Stimulated activated CD8-positive, alpha-beta memory T cell treated with anti-CD3 and anti-CD28 coated beads, Interleukin-4, amount 100 ng/mL, for 4 hours (primary cell): ENCODE measurements around the gene APOL1.
"Not testable (repeated sequence)": the region's sequence is repeated elsewhere in the genome, so short reads cannot be mapped to it uniquely, and the experiment has no call there.

Experiments used
- DNase-seq, 2 donors: peaks; one replicate each; pipeline ENCODE4 v3.0.0-alpha.2; 2020; ENCODE audit warnings: low read depth in 2 of 2, low spot score in 1 of 2

APOL1 gene

GRCh38 chr22:36290391-36291075 lies 37.6 kb downstream of the APOL1 start:
- not testable (repeated sequence) for DNase-seq

- DNase-seq, result no peak
Observed at GRCh38 chr22:36291831-36292740, 39.2 kb downstream of the APOL1 start.

- no peak for DNase-seq
Observed at GRCh38 chr22:36292823-36293530, 40.0 kb downstream of the APOL1 start.

GRCh38 chr22:36293606-36294292 lies 40.8 kb downstream of the APOL1 start:
- DNase-seq, result no peak

- DNase-seq, result no peak
Observed at GRCh38 chr22:36294293-36294620, 41.3 kb downstream of the APOL1 start.

GRCh38 chr22:36294801-36295200 lies 41.9 kb downstream of the APOL1 start:
- no peak for DNase-seq

- DNase-seq, result no peak
Observed at GRCh38 chr22:36295247-36295646, 42.3 kb downstream of the APOL1 start.

- no peak for DNase-seq
Observed at GRCh38 chr22:36296690-36297089, 43.8 kb downstream of the APOL1 start.

- DNase-seq, result no peak
Observed at GRCh38 chr22:36297568-36297967, 44.6 kb downstream of the APOL1 start.

GRCh38 chr22:36298118-36298517 lies 45.2 kb downstream of the APOL1 start:
- no peak for DNase-seq

- DNase-seq, result no peak
Observed at GRCh38 chr22:36298601-36299000, 45.7 kb downstream of the APOL1 start.

- DNase-seq, result no peak
Observed at GRCh38 chr22:36299295-36299694, 46.4 kb downstream of the APOL1 start.

GRCh38 chr22:36299911-36300310 lies 47.0 kb downstream of the APOL1 start:
- DNase-seq, result no peak

- no peak for DNase-seq
Observed at GRCh38 chr22:36300396-36301212, 47.7 kb downstream of the APOL1 start.

- peak; percentile 61 to 84 for DNase-seq
Observed at GRCh38 chr22:36301384-36301828, 48.5 kb downstream of the APOL1 start.

GRCh38 chr22:36301851-36302250 lies 48.9 kb downstream of the APOL1 start:
- DNase-seq, result no peak

GRCh38 chr22:36302439-36303114 lies 49.6 kb downstream of the APOL1 start:
- DNase-seq, result no peak

- no peak for DNase-seq
Observed at GRCh38 chr22:36303115-36303467, 50.2 kb downstream of the APOL1 start.

GRCh38 chr22:36303874-36304273 lies 50.9 kb downstream of the APOL1 start:
- no peak for DNase-seq

- DNase-seq, result no peak
Observed at GRCh38 chr22:36304429-36304828, 51.5 kb downstream of the APOL1 start.
